HepG2 (cell line): Measurements from ENCODE around the gene CIB2. TPM values are rescaled to one million over a fixed set of nuclear protein-coding genes. Genes with fewer than 3 reads are reported as not detected.

Experiments used
- KDM5A ChIP-seq: fragments of 200-600 bp; sonication (generic); IDR thresholded peaks from 2 replicates; pipeline ENCODE4 v1.7.0; 2018; ENCODE audit warnings: antibody characterized with exemption, mild to moderate bottlenecking, low read length, borderline replicate concordance
- KMT2A ChIP-seq: sonication (generic); formaldehyde crosslinking; IDR thresholded peaks from 2 replicates; pipeline ENCODE4 v1.4.0; 2020; ENCODE audit warnings: missing genetic modification reagents
- SMARCE1 ChIP-seq: fragments of 450-650 bp; IDR thresholded peaks from 2 replicates; pipeline ENCODE4 v1.6.1; 2017; ENCODE audit warnings: borderline replicate concordance
- SP1 ChIP-seq, 2 experiments: fragments of 450-650 bp in 1 of 2; sonication (generic) in 1 of 2; formaldehyde crosslinking in 1 of 2; IDR thresholded peaks; 2 replicates each; pipeline versions ENCODE4 v1.4.0 to v1.6.1; 2016 to 2020; ENCODE audit warnings: missing genetic modification reagents in 1 of 2
- SRF ChIP-seq: IDR thresholded peaks from 2 replicates; pipeline ENCODE4 v1.6.1; 2011; ENCODE audit warnings: mild to moderate bottlenecking, low read depth, low read length, moderate library complexity
- TBL1XR1 ChIP-seq: fragments of 150-350 bp; IDR thresholded peaks from 2 replicates; pipeline ENCODE4 v1.6.1; 2014; ENCODE audit warnings: borderline replicate concordance, low read length; ENCODE audit not compliant: partially characterized antibody
- TOE1 ChIP-seq: sonication (generic); formaldehyde crosslinking; IDR thresholded peaks from 2 replicates; pipeline ENCODE4 v1.4.0; 2020; ENCODE audit warnings: mild to moderate bottlenecking, missing genetic modification reagents
- TP53 ChIP-seq: sonication (generic); formaldehyde crosslinking; conservative IDR thresholded peaks from 2 replicates; pipeline ENCODE4 v1.4.0; 2020; ENCODE audit warnings: missing genetic modification reagents
- TSC22D2 ChIP-seq: sonication (generic); formaldehyde crosslinking; IDR thresholded peaks from 2 replicates; pipeline ENCODE4 v1.5.1; 2020; ENCODE audit warnings: missing genetic modification reagents, mild to moderate bottlenecking, borderline replicate concordance
- ZFP41 ChIP-seq: sonication (generic); formaldehyde crosslinking; IDR thresholded peaks from 2 replicates; pipeline ENCODE4 v1.4.0; 2020; ENCODE audit warnings: mild to moderate bottlenecking, missing genetic modification reagents, borderline replicate concordance
- ZNF556 ChIP-seq: sonication (generic); formaldehyde crosslinking; IDR thresholded peaks from 2 replicates; pipeline ENCODE4 v1.4.0; 2020; ENCODE audit warnings: mild to moderate bottlenecking, missing genetic modification reagents, borderline replicate concordance
- ZNF775 ChIP-seq: sonication (generic); formaldehyde crosslinking; IDR thresholded peaks from 2 replicates; pipeline ENCODE4 v1.4.0; 2020; ENCODE audit warnings: missing genetic modification reagents, mild to moderate bottlenecking, moderate library complexity, borderline replicate concordance
- ZNF781 ChIP-seq: sonication (generic); formaldehyde crosslinking; IDR thresholded peaks from 2 replicates; pipeline ENCODE4 v1.5.1; 2020; ENCODE audit warnings: borderline replicate concordance, mild to moderate bottlenecking, missing genetic modification reagents; ENCODE audit errors: not compliant biosample characterization
- ZSCAN21 ChIP-seq: sonication (generic); formaldehyde crosslinking; IDR thresholded peaks from 2 replicates; pipeline ENCODE4 v1.8.0; 2022; ENCODE audit warnings: mild to moderate bottlenecking, missing genetic modification reagents, moderate library complexity, borderline replicate concordance
- polyA plus RNA-seq, 8 experiments: library from polyadenylated mRNA; depleted of rRNA in 3 of 8; stranded (reverse) in 7 of 8; unstranded in 1 of 8; fragments of >200 nt; fragmentation: Illumina TruSeq in 4 of 8; extraction: Trizol in 4 of 8; gene quantifications; 2 replicates each; pipeline versions ENCODE4 v1.2.1 to v1.2.3, GENCODE V29; 2011 to 2016; ENCODE audit warnings: low read depth in 4 of 8, missing spikeins in 1 of 8, mixed read lengths in 1 of 8; ENCODE audit not compliant: insufficient read depth in 1 of 8
- total RNA-seq, 5 experiments: library from RNA; depleted of rRNA; stranded (reverse); fragments of >200 nt; fragmentation: Illumina TruSeq; extraction: Trizol; gene quantifications; 2 replicates each; pipeline ENCODE4 v1.2.3, GENCODE V29; 2016; ENCODE audit warnings: low read depth in 1 of 5
- TF ChIP-seq, protein P1 (sequence below): sonication (generic); formaldehyde crosslinking; IDR thresholded peaks from 2 replicates; pipeline ENCODE4 v1.5.1; 2020; ENCODE audit warnings: missing genetic modification reagents, mild to moderate bottlenecking, borderline replicate concordance
- TF ChIP-seq, protein P2 (sequence below): sonication (generic); formaldehyde crosslinking; IDR thresholded peaks from 2 replicates; pipeline ENCODE4 v1.8.1; 2023; ENCODE audit warnings: mild to moderate bottlenecking, missing genetic modification reagents
- TF ChIP-seq, protein P3 (sequence below): sonication (generic); formaldehyde crosslinking; IDR thresholded peaks from 2 replicates; pipeline ENCODE4 v1.4.0; 2020; ENCODE audit warnings: missing genetic modification reagents
- TF ChIP-seq, protein P4 (sequence below): sonication (generic); formaldehyde crosslinking; IDR thresholded peaks from 2 replicates; pipeline ENCODE4 v1.5.1; 2020; ENCODE audit warnings: mild to moderate bottlenecking, missing genetic modification reagents, moderate library complexity
- TF ChIP-seq, protein P5 (sequence below): sonication (generic); formaldehyde crosslinking; IDR thresholded peaks from 2 replicates; pipeline ENCODE4 v1.8.1; 2022; ENCODE audit warnings: mild to moderate bottlenecking, missing genetic modification reagents
- TF ChIP-seq, protein P6 (sequence below): sonication (generic); formaldehyde crosslinking; IDR thresholded peaks from 2 replicates; pipeline ENCODE4 v1.5.0; 2020; ENCODE audit warnings: mild to moderate bottlenecking, missing genetic modification reagents, moderate library complexity

CIB2 gene
- total and polyA plus RNA-seq, 2 of the 13 experiments (the other 11 are each of a cell fraction or from before 2014, with no cell fraction given): 1.4 to 1.5 TPM

DNA sequence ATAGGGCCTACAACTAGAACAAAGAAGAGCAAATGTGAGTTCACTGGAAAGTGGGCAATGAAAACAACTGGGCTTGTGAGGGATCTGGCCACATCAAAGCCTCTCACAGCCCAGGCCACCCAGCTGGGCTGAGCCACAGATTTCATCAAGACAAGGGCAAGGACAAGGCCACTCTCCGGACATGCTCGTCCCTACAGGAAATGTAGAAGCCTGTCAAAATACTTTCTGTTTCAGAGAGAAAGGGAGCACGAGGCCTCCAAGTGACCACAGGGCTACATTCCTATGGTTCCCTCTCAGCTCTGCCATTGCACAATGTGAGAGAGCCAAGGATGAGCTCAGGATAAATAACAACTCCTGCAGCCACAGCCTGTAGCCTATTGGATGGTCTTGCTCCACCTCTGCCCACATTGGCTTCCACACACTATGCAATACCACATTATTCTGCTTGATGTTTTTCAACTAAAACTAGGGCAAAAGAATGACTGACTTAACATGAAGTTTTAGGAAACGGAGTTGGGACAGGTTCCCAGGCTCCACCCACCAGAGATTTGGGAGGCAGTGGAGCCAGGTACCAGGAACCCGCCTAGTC is 65.9 kb downstream of the CIB2 start (continued):
- TF ChIP-seq ZSCAN21 (CRISPR knock-in tag) (peak; percentile 63), ZNF775 (CRISPR knock-in tag) (peak; percentile 80; the same call in 1 of the 2 replicates), KDM5A (no peak), KMT2A (peak; percentile 75; the same call in 1 of the 2 replicates), TOE1 (CRISPR knock-in tag) (no peak), TBL1XR1 (peak; percentile 97), SP1 (IDR thresholded peaks at IDR 0.05) (no peak), SP1 (CRISPR knock-in tag; IDR thresholded peaks at IDR 0.05) (no peak; the same call in 1 of the 2 replicates), SRF (no peak), ZNF781 (CRISPR knock-in tag) (peak; percentile 70), TSC22D2 (CRISPR knock-in tag) (peak; percentile 61; the same call in 1 of the 2 replicates), SMARCE1 (no peak), TP53 (CRISPR knock-in tag) (no peak; the same call in 1 of the 2 replicates), ZNF556 (CRISPR knock-in tag) (peak; percentile 88), ZFP41 (CRISPR knock-in tag) (no peak; the same call in 1 of the 2 replicates)
- TF ChIP-seq, protein P1, sequence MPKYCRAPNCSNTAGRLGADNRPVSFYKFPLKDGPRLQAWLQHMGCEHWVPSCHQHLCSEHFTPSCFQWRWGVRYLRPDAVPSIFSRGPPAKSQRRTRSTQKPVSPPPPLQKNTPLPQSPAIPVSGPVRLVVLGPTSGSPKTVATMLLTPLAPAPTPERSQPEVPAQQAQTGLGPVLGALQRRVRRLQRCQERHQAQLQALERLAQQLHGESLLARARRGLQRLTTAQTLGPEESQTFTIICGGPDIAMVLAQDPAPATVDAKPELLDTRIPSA (CRISPR knock-in tag): no peak
- TF ChIP-seq, protein P2, sequence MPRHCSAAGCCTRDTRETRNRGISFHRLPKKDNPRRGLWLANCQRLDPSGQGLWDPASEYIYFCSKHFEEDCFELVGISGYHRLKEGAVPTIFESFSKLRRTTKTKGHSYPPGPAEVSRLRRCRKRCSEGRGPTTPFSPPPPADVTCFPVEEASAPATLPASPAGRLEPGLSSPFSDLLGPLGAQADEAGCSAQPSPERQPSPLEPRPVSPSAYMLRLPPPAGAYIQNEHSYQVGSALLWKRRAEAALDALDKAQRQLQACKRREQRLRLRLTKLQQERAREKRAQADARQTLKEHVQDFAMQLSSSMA (CRISPR knock-in tag): no peak
- TF ChIP-seq, protein P3, sequence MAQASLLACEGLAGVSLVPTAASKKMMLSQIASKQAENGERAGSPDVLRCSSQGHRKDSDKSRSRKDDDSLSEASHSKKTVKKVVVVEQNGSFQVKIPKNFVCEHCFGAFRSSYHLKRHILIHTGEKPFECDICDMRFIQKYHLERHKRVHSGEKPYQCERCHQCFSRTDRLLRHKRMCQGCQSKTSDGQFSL: no peak
- TF ChIP-seq, protein P4, sequence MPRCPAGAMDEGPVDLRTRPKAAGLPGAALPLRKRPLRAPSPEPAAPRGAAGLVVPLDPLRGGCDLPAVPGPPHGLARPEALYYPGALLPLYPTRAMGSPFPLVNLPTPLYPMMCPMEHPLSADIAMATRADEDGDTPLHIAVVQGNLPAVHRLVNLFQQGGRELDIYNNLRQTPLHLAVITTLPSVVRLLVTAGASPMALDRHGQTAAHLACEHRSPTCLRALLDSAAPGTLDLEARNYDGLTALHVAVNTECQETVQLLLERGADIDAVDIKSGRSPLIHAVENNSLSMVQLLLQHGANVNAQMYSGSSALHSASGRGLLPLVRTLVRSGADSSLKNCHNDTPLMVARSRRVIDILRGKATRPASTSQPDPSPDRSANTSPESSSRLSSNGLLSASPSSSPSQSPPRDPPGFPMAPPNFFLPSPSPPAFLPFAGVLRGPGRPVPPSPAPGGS: 0 out of 2 replicates have a peak, but pooled peaks have one; percentile 86
- TF ChIP-seq, protein P5, sequence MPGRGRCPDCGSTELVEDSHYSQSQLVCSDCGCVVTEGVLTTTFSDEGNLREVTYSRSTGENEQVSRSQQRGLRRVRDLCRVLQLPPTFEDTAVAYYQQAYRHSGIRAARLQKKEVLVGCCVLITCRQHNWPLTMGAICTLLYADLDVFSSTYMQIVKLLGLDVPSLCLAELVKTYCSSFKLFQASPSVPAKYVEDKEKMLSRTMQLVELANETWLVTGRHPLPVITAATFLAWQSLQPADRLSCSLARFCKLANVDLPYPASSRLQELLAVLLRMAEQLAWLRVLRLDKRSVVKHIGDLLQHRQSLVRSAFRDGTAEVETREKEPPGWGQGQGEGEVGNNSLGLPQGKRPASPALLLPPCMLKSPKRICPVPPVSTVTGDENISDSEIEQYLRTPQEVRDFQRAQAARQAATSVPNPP (CRISPR knock-in tag): 0 out of 2 replicates have a peak, but pooled peaks have one; percentile 44
- TF ChIP-seq, protein P6, sequence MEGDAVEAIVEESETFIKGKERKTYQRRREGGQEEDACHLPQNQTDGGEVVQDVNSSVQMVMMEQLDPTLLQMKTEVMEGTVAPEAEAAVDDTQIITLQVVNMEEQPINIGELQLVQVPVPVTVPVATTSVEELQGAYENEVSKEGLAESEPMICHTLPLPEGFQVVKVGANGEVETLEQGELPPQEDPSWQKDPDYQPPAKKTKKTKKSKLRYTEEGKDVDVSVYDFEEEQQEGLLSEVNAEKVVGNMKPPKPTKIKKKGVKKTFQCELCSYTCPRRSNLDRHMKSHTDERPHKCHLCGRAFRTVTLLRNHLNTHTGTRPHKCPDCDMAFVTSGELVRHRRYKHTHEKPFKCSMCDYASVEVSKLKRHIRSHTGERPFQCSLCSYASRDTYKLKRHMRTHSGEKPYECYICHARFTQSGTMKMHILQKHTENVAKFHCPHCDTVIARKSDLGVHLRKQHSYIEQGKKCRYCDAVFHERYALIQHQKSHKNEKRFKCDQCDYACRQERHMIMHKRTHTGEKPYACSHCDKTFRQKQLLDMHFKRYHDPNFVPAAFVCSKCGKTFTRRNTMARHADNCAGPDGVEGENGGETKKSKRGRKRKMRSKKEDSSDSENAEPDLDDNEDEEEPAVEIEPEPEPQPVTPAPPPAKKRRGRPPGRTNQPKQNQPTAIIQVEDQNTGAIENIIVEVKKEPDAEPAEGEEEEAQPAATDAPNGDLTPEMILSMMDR (CRISPR knock-in tag): peak; percentile 39
